ENCODE results near the gene RPP30.

The RPP30 gene

GRCh38 chr10:90911133-90912051, 39.6 kb downstream of the RPP30 start:
- no peaks in the 10 kb centered on the region for H3K9me3 ChIP-seq (ENCODE audit: low read length)
- no peaks in the 10 kb centered on the region for H3K4me1 ChIP-seq (ENCODE audit: insufficient read depth, low read length)
- H3K36me3 ChIP-seq (ENCODE audit: insufficient read depth, low read length): no peaks in the 10 kb centered on the region
- H3K27me3 ChIP-seq (ENCODE audit: control insufficient read depth in 1 of 2, insufficient read depth in 2 of 2, low read length in 2 of 2): no peaks in the 10 kb centered on the region
- H3K9ac ChIP-seq (ENCODE audit: low read length): no peak overlapping the region
- H3K4me3 ChIP-seq (ENCODE audit: low read depth in 1 of 2, low read length in 2 of 2): no peak overlapping the region
- H3K27ac ChIP-seq (ENCODE audit: low read depth, low read length): no peak overlapping the region

- Histone ChIP-seq H3K27me3 (ENCODE audit: control insufficient read depth in 1 of 2, insufficient read depth in 2 of 2, low read length in 2 of 2) (no peaks in the 10 kb centered on the region), H3K9ac (ENCODE audit: low read length) (no peak overlapping the region), H3K36me3 (ENCODE audit: insufficient read depth, low read length) (no peaks in the 10 kb centered on the region), H3K4me1 (ENCODE audit: insufficient read depth, low read length) (no peaks in the 10 kb centered on the region), H3K9me3 (ENCODE audit: low read length) (no peaks in the 10 kb centered on the region), H3K27ac (ENCODE audit: low read depth, low read length) (no peak overlapping the region), H3K4me3 (ENCODE audit: low read depth in 1 of 2, low read length in 2 of 2) (no peak overlapping the region)
Observed at GRCh38 chr10:90912174-90912573, 40.4 kb downstream of the RPP30 start.

GRCh38 chr10:90912854-90913479, 41.2 kb downstream of the RPP30 start:
- H3K27ac ChIP-seq (ENCODE audit: low read depth, low read length): no peak overlapping the region
- no peaks in the 10 kb centered on the region for H3K27me3 ChIP-seq (ENCODE audit: control insufficient read depth in 1 of 2, insufficient read depth in 2 of 2, low read length in 2 of 2)
- H3K36me3 ChIP-seq (ENCODE audit: insufficient read depth, low read length): no peaks in the 10 kb centered on the region
- no peaks in the 10 kb centered on the region for H3K9me3 ChIP-seq (ENCODE audit: low read length)
- H3K4me3 ChIP-seq (ENCODE audit: low read depth in 1 of 2, low read length in 2 of 2): no peak overlapping the region
- no peaks in the 10 kb centered on the region for H3K4me1 ChIP-seq (ENCODE audit: insufficient read depth, low read length)
- no peak overlapping the region for H3K9ac ChIP-seq (ENCODE audit: low read length)

- H3K9me3 ChIP-seq (ENCODE audit: low read length): no peaks in the 10 kb centered on the region
- H3K27me3 ChIP-seq (ENCODE audit: control insufficient read depth in 1 of 2, insufficient read depth in 2 of 2, low read length in 2 of 2): no peaks in the 10 kb centered on the region
- H3K36me3 ChIP-seq (ENCODE audit: insufficient read depth, low read length): no peaks in the 10 kb centered on the region
- no peak overlapping the region for H3K27ac ChIP-seq (ENCODE audit: low read depth, low read length)
- H3K9ac ChIP-seq (ENCODE audit: low read length): no peak overlapping the region
- no peak overlapping the region for H3K4me3 ChIP-seq (ENCODE audit: low read depth in 1 of 2, low read length in 2 of 2)
- no peaks in the 10 kb centered on the region for H3K4me1 ChIP-seq (ENCODE audit: insufficient read depth, low read length)
Observed at GRCh38 chr10:90913774-90914420, 42.1 kb downstream of the RPP30 start.

- H3K36me3 ChIP-seq (ENCODE audit: insufficient read depth, low read length): no peaks in the 10 kb centered on the region
- H3K27ac ChIP-seq (ENCODE audit: low read depth, low read length): no peak overlapping the region
- H3K4me3 ChIP-seq (ENCODE audit: low read depth in 1 of 2, low read length in 2 of 2): no peak overlapping the region
- H3K9me3 ChIP-seq (ENCODE audit: low read length): no peaks in the 10 kb centered on the region
- no peak overlapping the region for H3K9ac ChIP-seq (ENCODE audit: low read length)
- H3K27me3 ChIP-seq (ENCODE audit: control insufficient read depth in 1 of 2, insufficient read depth in 2 of 2, low read length in 2 of 2): no peaks in the 10 kb centered on the region
- H3K4me1 ChIP-seq (ENCODE audit: insufficient read depth, low read length): no peaks in the 10 kb centered on the region
Observed at GRCh38 chr10:90914992-90915765, 43.4 kb downstream of the RPP30 start.

GRCh38 chr10:90915766-90916075, 43.9 kb downstream of the RPP30 start:
- Histone ChIP-seq H3K36me3 (ENCODE audit: insufficient read depth, low read length) (no peaks in the 10 kb centered on the region), H3K27me3 (ENCODE audit: control insufficient read depth in 1 of 2, insufficient read depth in 2 of 2, low read length in 2 of 2) (no peaks in the 10 kb centered on the region), H3K27ac (ENCODE audit: low read depth, low read length) (no peak overlapping the region), H3K4me3 (ENCODE audit: low read depth in 1 of 2, low read length in 2 of 2) (no peak overlapping the region), H3K9me3 (ENCODE audit: low read length) (no peaks in the 10 kb centered on the region), H3K4me1 (ENCODE audit: insufficient read depth, low read length) (no peaks in the 10 kb centered on the region), H3K9ac (ENCODE audit: low read length) (no peak overlapping the region)

- Histone ChIP-seq H3K9ac (ENCODE audit: low read length) (no peak overlapping the region), H3K36me3 (ENCODE audit: insufficient read depth, low read length) (no peaks in the 10 kb centered on the region), H3K27me3 (ENCODE audit: control insufficient read depth in 1 of 2, insufficient read depth in 2 of 2, low read length in 2 of 2) (no peaks in the 10 kb centered on the region), H3K27ac (ENCODE audit: low read depth, low read length) (no peak overlapping the region), H3K4me1 (ENCODE audit: insufficient read depth, low read length) (no peaks in the 10 kb centered on the region), H3K9me3 (ENCODE audit: low read length) (no peaks in the 10 kb centered on the region), H3K4me3 (ENCODE audit: low read depth in 1 of 2, low read length in 2 of 2) (no peak overlapping the region)
Observed at GRCh38 chr10:90916392-90917237, 44.8 kb downstream of the RPP30 start.

- no peak overlapping the region for H3K27ac ChIP-seq (ENCODE audit: low read depth, low read length)
Observed at GRCh38 chr10:90917238-90917967, 45.6 kb downstream of the RPP30 start.

GRCh38 chr10:90917968-90918318, 46.2 kb downstream of the RPP30 start:
- Histone ChIP-seq H3K4me3 (ENCODE audit: low read depth in 1 of 2, low read length in 2 of 2) (no peak overlapping the region), H3K27me3 (ENCODE audit: control insufficient read depth in 1 of 2, insufficient read depth in 2 of 2, low read length in 2 of 2) (no peaks in the 10 kb centered on the region), H3K36me3 (ENCODE audit: insufficient read depth, low read length) (no peaks in the 10 kb centered on the region), H3K27ac (ENCODE audit: low read depth, low read length) (no peak overlapping the region), H3K9ac (ENCODE audit: low read length) (no peak overlapping the region), H3K9me3 (ENCODE audit: low read length) (no peaks in the 10 kb centered on the region), H3K4me1 (ENCODE audit: insufficient read depth, low read length) (no peaks in the 10 kb centered on the region)

More at GRCh38 chr10:90917238-90917967, 45.6 kb downstream of the RPP30 start:
- Histone ChIP-seq H3K36me3 (ENCODE audit: insufficient read depth, low read length) (no peaks in the 10 kb centered on the region), H3K9ac (ENCODE audit: low read length) (no peak overlapping the region), H3K27me3 (ENCODE audit: control insufficient read depth in 1 of 2, insufficient read depth in 2 of 2, low read length in 2 of 2) (no peaks in the 10 kb centered on the region), H3K4me1 (ENCODE audit: insufficient read depth, low read length) (no peaks in the 10 kb centered on the region), H3K4me3 (ENCODE audit: low read depth in 1 of 2, low read length in 2 of 2) (no peak overlapping the region), H3K9me3 (ENCODE audit: low read length) (no peaks in the 10 kb centered on the region)
